Measurements from ENCODE around the gene TTC6.

- TF ChIP-seq CEBPB (IDR thresholded peaks at IDR 0.05; ENCODE audit: low read depth, low read length), result no peak
- TF ChIP-seq CTCF (conservative IDR thresholded peaks at IDR 0.05; ENCODE audit: low read depth, low read length), result no peak
- no peak for TF ChIP-seq RAD21 (IDR thresholded peaks at IDR 0.05; ENCODE audit: low read length)
- no peak for TF ChIP-seq MAZ (IDR thresholded peaks at IDR 0.05; ENCODE audit: borderline replicate concordance, low read depth, low read length)
- no peak for TF ChIP-seq CHD1 (IDR thresholded peaks at IDR 0.05; ENCODE audit: low read depth, low read length)
- no peak for TF ChIP-seq POLR2A (IDR thresholded peaks at IDR 0.05; ENCODE audit: low read depth, low read length)
- no peak for TF ChIP-seq SMC3 (IDR thresholded peaks at IDR 0.05; ENCODE audit: low read depth, low read length)
- no peak for TF ChIP-seq RCOR1 (IDR thresholded peaks at IDR 0.05; ENCODE audit: insufficient replicate concordance, low read length)
Observed at GRCh38 chr14:37559386-37559785, 36.0 kb upstream of the TTC6 start.

All from IMR-90 (cell line).